NCI-H748 (cell line): ENCODE data around the gene EIF4B.

Source experiments
- DNase-seq: peaks from one replicate; lab custom pipeline; 2025; ENCODE audit not compliant: unreplicated experiment; lab: John Stamatoyannopoulos, UW

EIF4B gene

GRCh38 chr12:53067993-53068770 lies 61.9 kb downstream of the EIF4B start:
- no peak for DNase-seq

GRCh38 chr12:53068811-53069585 lies 62.7 kb downstream of the EIF4B start:
- DNase-seq: no peak

- no peak for DNase-seq
These were observed 63.6 kb downstream of the EIF4B start for GRCh38 chr12:53069621-53070410.

- DNase-seq: no peak
These were observed 64.7 kb downstream of the EIF4B start for GRCh38 chr12:53070877-53071492.

- no peak for DNase-seq
These were observed 65.6 kb downstream of the EIF4B start for GRCh38 chr12:53071591-53072551.

GRCh38 chr12:53073881-53074280 lies 67.6 kb downstream of the EIF4B start:
- no peak for DNase-seq

GRCh38 chr12:53074283-53074998 lies 68.2 kb downstream of the EIF4B start:
- DNase-seq: no peak

GRCh38 chr12:53074999-53075370 lies 68.7 kb downstream of the EIF4B start:
- DNase-seq: no peak

- no peak for DNase-seq
These were observed 70.2 kb downstream of the EIF4B start for GRCh38 chr12:53076461-53076860.

GRCh38 chr12:53077030-53077429 lies 70.8 kb downstream of the EIF4B start:
- DNase-seq: no peak

- no peak for DNase-seq
These were observed 72.4 kb downstream of the EIF4B start for GRCh38 chr12:53078425-53079225.

GRCh38 chr12:53079226-53080117 lies 73.2 kb downstream of the EIF4B start, which contains the start of gene SPRYD3:
SPRYD3 (minus strand) TSS chr12:53079390; CDS start chr12:53079333, 57 bp downstream.
- peak; percentile 96 for DNase-seq

GRCh38 chr12:53082637-53083175 lies 76.5 kb downstream of the EIF4B start:
- DNase-seq: peak; percentile 16

GRCh38 chr12:53086361-53086760 lies 80.1 kb downstream of the EIF4B start:
- DNase-seq: no peak

- DNase-seq: no peak
These were observed 83.8 kb downstream of the EIF4B start for GRCh38 chr12:53090105-53090504.

- DNase-seq: no peak
These were observed 84.3 kb downstream of the EIF4B start for GRCh38 chr12:53090554-53090953.

- DNase-seq: no peak
These were observed 85.5 kb downstream of the EIF4B start for GRCh38 chr12:53091756-53092155.
